HG03280 (cell line): Measurements from ENCODE around the gene TGFA.

ENCODE experiments used
- ATAC-seq: cut with Tn5 transposase; IDR thresholded peaks from one replicate; pipeline ENCODE4 v1.9.1; 2021; ENCODE audit warnings: mild to moderate bottlenecking, moderate library complexity; ENCODE audit not compliant: unreplicated experiment

TGFA gene

DNA sequence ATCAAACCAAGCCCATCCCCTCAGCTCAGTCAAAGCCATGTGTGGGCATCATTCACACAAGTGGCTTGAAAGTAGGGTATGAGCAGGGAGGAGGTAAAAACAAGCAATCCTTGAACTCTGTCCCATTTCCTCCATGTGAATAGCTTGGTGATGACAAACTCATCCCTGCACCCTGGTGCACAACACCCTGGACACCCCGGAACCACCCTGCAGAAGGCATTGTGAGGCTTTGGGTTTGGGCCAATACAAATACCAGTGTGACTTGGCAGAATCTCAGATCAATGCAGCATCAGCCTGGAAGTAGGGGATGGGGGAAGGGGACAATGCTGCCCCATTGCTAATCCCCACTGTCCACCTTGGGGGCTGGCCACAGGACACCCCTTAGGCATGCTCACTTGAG is 28.6 kb downstream of the TGFA start:
- ATAC-seq: no peak

DNA sequence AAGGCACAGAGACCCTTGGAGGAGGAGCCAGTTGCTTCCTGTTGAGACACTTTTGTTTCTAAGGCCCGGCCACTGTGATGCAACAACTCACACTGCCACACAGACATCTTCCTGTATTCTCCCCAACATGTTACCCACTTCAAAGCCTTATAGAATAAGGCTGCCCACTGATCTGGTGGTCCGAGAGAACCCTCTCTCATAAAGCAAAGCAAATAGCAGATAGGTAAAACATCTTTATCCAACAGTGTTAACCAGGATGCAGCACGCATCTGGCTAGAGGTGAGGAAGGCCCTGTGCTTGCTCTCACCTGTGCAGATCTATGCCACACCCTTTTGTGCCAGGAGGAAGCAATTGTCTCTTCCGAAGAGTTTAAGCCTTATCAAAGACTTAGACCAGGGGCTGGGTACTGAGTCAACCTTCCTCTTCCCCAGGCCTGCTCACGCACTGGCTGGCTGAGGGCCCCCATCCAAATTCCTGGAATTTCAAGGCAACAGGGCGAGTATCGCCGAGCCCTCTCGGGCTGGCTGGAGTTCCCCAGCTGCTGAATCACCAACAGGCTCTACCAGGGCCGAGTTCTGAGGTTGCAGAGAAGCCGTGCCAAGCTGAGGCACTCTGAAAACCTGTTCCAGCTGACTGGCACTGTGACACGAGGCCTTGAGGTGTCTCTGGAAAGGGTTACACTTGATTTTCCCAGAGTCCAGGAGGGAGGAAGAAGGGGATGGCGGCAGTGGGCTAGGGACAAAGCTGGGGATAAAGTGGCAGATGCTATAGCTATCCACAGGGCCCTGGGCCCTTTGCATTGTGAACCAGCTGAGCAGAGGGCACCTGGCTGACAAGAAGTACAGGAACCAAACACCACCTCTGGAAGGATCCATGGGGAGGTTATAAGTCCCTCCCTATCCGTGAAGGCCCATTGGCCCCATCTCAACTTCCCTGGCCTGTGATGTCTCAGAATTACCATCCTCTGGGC is 29.3 kb downstream of the TGFA start:
- no peak for ATAC-seq

DNA sequence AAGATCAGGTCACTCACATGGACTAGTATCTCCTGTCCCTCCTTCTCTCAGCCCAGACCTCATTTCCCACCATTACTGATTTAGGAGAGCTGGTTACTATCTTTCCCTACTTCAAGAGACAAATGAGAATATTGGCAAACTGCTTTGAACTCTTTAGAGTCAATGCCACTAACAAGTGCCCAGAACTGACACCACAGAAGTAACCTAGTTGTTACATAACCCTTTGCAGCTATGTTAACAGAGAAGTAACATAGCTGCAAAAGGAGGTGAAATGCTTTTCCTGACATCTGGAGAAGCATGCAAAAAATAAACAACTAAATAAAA is 30.0 kb downstream of the TGFA start:
- ATAC-seq: no peak

DNA sequence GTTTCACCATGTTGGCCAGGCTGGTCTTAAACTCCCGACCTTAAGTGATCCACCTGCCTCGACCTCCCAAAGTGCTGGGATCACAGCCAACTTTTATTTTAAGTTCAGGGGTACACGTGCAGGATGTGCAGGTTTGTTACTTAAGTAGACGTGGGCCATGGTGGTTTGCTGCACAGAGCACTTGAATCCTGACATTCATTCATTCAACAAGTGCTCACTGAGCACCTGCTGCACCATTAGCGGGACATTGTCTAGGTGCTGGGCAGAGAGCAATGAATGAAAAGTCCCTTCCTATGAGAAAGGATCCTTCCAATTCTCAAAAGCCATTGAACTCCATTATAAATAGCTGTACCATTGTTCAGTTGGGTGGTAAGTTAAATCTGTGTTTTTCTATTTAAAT is 31.0 kb downstream of the TGFA start:
- ATAC-seq: no peak

DNA sequence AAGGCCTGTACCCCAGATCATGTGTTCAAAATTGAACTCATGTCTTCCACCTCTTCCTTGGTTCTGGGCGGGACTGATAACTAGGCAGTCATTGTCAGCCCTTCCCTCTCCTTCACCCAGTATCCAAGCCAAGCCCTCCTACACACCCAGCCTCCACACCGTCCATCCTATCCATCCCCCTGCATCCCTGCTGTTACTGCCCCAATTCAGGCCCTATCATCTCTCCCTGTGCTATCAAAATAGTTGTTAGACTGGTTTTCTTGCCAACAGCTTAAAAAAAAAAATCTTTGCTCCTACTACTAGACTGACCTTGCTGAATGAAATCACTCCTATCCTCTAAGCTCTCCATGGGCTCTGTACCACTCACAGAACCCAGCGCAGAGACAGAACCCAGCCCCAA is 32.8 kb downstream of the TGFA start:
- no peak for ATAC-seq

DNA sequence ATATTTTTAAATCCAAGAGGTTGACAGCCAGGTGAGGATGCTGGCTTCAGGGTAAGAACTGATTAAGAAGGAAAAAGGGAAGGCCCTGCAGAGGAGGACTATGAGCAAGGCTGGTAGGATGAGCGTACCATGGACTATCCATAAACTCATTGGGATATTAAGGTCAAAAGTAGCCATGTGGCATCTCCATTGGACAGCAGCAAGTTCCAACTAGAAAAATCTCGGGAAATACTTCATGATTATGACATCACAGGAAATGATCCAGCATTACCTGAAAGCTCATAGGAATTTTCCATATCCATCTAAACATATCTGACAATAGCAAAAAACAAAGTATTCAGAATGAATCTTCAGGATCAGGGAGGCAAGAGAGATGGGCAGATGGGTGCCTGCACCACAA is 34.2 kb downstream of the TGFA start:
- no peak for ATAC-seq

DNA sequence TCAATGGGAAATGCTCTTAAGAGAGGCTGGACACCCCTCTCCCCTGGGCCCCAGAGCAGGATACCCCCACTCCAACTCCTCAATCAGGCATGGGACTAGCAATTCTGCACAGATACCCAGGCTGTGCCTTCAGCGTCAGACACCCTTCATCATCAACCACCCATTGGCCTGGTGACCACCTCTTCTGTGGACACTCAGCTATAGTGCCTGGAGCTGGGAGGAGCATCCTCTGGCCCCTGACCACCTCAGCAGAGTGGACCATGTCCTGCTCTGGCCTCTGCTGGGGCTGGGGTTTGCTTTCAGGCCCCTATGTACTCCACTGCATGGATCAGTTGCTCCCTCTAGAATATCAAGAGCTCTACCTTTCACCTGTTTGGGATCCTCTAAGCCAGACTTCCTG is 35.1 kb downstream of the TGFA start:
- no peak for ATAC-seq

DNA sequence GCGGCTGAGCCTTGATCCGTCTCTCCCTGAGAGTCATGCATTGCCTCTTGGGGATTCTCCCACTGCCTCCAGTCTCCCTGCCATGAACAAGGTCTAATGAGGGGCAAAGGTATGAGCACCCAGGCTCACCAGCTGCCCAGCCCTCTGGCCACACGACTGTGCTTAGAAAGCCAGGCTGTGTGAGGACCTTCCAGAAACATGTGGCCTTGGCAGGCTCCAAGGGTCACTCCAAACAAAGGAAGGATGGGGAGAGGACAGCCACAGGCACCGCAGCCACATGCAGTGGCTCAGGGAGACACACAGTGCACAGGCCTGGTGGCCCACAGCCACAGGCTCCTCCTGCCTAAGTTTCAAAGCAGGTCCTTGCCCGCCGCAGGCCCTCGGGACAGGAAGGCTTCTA is 35.8 kb downstream of the TGFA start:
- ATAC-seq: no peak

DNA sequence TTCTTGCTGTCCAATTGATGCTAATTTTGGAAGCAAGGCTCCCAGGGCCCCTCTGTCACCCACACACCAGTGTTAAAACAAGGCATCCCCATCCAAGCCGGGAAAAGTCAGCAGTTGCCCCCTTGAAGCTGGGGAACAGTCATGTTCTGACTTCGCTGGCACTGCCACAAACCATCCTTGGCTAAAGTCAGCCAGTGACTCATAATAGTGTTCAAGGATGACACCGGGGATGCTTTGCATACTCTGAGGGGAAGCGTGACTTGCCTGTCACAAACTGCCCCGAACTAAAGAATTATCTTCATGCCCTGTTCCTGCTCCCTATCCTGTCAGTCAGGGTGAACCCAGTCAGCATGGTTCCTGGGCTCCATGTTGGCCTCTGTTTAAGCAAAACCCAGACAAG is 37.0 kb downstream of the TGFA start:
- peak; percentile 84 for ATAC-seq

DNA sequence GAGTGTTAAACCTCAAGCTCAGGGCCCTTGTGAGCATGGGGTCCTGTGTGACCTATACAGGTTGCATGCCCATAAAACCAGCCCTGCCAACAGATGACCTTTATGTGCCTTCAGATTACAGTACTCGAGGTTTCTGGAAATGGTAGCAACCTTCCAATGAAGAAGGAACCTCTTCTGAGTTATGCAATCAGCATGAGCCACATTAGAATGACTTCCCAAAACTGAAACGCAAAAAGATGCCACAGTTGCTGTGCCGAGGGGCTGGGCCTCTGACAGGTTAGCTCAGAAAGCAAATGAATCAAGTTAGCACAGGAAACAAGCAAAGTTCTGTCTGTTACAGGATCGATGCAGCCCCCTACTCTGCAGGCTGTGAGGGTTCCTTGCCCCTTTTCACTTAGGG is 37.7 kb downstream of the TGFA start:
- no peak for ATAC-seq

DNA sequence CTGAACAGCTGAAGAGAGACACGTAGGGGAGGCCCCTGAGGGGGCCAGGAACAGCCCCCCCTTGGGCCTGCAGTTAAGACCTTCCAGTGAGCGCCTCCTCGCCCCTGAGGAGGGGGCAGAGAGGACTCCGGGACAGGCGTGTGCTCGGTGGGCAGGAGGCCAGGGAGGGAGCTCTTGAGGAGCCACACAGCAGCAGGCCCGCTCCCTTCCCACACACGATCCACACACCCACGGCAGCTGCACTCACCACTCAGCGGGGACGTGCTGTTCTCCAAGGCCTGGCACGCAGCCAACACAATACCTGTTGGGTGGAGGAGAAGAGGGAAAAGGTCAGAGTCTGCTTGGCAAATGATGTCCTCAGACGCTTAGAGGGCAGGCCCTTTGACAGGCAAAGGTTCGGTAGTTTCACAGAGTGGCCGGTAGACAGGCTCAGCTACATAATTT is 39.0 kb downstream of the TGFA start:
- no peak for ATAC-seq

DNA sequence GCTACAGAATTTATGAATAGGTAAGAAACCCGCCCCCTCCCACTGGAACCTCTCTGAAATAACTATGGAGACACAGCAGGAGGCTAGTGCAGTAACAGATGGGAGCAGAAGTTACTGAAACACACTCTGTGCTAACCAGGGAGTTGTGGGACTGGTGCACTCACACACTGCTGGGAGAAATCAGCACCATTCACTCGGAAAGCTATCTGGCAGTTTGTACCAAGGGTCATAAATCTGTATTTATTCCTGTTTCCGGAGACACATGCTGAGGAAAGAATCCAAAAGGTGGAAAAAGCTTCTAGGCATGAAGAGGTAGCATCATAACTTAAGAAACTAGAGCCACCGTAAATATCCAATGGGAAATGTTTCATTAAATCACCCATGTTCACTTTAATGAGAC is 39.9 kb downstream of the TGFA start:
- ATAC-seq: no peak

DNA sequence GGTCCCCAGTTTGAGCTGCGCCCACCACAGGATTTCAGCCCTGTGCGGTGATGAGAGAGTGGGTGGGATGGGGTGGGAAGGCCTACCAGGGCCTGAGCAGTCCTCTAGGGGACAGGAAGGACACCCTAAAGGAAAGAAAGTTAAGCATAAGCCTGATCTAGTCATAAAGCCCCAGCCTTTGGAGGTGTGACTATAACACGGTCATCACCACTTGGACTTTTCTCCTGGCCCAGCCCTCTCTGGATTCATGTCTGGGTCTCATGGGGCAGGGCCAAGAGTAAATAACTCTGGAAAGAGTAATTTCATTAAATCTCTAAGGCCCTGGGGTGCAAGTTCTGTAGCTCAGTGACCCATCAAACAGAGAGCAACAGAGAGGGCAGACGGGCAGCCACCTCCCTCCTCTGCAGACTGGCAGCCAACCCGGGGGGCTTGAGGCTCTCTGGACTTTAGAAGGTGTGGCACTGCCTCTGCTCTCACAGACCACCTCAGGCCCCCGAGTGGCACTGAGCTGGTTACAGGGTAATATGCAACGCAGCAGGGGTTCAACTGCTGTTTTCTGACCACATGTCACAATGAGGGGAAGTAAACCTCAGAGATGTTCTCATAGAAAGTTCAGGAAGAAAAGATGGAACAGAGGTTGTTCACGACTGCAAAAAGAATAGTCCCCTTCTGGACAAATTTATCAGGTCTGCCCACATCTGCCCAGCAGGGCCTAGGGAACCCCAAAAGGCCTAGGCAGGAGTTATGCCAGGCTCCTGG is 41.5 kb downstream of the TGFA start:
- ATAC-seq: no peak

DNA sequence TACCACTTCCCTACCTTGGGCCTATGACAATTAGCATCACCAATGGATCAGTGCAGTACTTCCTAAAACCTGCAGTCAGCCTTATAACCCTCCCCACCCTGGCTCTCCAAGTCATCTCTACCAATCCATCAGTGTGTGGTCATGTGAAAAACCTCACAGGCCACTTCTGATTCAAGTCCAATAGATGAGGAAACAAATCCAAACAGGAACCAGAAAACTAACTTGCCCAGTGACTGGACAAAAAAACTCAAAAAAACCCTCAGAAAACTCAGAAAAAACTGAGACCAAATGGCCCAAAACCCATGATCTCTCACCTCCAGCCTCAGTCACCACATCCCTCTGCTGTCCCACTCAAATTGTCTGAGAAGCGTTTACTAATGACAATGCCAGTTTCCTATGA is 43.3 kb downstream of the TGFA start:
- ATAC-seq: no peak

DNA sequence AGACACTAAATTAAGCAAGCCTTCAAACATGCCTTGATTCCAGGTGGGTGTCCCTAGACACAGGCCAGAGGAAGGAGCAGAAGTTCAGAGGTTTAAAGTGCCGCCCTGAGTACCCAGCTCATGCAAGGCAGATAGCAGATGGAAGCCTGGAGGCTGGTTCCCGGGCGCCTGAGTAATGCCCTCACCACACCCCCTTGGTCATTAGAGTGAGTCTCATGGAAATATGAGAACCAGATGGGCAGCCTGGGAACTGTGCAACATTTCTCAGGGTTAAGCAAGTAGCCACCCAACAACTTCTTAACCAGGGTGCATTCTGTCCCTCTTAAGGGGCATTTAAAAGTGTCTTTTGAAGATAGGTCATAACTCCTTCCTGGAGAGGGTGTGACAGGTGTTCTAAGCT is 44.1 kb downstream of the TGFA start:
- ATAC-seq: no peak

DNA sequence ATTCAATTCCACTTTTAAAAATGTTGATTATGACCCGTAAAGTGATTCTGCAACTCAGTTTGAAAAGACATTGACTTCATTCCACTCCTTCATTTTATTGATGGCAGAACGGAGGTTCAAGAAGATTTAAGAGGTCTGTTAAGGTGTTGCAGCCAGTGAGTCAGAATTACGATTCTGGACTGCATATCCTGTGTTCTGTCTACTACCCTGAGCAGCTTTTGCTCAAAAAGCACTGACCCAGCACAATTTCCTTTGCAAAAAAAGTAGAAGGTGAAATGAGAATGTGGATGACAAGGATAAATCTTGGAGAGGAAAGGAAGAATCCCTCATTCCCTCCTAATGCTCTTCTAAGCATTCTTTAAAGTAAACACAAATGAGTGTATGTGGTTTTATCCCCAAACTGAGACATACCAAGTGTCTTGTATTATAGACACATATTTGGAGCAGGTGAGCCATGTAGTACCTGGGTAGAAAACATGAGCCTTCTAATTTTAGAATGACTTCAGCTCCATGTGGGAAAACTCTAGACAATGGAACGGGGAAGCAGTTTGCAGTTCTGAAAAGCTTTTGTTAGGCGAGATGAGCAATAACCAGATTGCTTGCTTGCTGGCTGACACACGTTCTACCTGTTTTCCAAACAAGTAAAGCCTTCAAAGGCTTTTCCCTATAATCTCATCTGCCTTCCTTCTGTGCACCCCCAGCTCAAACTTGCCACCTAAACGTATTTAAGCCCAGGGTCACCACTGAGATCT is 44.7 kb downstream of the TGFA start:
- no peak for ATAC-seq

DNA sequence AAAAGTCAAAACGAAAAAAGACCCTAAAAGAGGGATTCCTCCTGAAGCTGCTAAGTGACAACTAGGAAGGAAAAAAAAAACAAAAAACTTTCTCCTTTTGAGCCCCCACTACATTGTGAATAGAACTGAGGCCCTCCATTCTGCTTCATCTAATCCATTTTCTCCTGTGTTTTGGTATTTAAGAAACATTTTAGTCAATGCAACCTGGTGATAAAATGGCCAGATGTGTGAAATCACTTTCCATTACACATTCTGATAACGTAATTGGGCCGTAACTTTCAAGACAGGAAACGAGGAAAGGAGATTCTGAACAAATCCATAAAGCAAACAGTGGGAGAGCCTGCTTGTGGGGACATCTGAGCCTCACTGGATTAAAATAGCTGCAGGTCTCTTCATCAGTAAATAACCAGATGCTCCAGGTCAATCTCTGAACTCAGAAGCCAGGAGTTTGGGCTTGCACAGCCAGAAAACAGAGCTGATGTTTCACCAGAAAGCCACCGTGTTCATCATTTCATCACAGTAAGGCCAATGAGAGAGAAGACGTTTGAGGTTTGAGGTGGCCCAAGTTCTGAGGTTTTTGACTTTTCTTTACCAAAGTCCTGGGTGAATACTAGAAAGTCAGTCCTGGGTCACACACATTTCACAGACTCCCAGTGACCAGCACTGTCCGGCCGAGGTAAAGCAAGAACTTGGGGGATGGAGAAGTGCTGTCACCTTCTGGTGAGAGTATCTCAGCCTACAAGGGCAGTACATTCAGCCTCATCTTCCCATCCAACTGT is 47.8 kb downstream of the TGFA start:
- ATAC-seq: no peak

DNA sequence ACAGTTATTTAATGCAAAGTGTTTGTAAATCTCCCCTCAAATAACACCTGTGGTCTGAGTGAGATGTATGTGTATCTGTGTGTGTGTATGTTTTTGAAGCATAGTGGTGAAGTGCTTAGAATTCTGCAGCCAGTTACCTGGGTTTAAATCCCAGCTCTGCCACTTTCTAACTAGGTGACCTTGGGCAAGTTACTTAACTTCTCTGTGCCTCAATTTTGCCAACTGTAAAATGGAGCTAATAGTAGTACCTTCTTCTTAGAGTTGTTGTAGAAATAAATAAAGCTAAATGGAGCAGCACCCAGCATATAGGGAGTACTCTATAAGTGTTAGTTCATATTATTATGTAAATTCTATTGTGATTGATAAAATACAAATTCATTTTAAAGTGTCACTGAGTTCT is 48.9 kb downstream of the TGFA start:
- no peak for ATAC-seq

DNA sequence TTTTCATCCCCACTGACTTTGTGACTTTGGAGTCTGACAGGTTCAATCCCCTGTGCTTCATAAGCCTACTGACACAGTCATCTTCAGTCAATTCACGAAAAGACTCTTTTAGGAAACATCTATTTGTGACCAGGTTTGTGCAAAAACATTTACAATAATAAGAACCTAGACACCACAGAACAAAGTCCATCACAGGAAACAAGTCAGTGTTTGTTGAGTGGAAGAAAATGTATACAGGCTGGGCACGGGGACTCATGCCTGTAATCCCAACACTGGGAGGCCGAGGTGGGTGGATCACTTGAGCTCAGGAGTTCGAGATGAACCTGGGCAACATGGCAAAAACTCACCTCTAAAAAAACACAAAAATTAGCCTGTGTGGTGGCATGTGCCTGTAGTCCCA is 49.7 kb downstream of the TGFA start:
- no peak for ATAC-seq

DNA sequence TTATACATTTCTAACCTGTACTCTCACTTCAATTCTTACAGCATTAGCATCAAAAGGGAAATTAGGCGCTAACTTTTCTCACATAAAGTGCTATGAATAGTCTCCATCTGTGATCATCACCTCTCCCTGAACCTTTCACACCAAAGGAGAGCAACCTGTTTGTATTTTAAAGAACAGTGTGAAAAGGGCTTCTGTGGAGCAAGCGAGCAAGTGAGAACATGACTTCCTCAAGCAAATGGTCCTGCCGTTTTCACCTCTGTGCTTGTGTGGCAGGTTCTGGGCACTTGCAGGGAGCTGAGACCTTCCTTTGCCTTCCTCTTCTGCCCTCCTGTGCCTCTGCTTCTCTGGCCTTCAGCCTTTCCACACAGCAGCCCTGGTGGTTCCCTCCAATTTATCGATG is 51.9 kb downstream of the TGFA start:
- no peak for ATAC-seq

DNA sequence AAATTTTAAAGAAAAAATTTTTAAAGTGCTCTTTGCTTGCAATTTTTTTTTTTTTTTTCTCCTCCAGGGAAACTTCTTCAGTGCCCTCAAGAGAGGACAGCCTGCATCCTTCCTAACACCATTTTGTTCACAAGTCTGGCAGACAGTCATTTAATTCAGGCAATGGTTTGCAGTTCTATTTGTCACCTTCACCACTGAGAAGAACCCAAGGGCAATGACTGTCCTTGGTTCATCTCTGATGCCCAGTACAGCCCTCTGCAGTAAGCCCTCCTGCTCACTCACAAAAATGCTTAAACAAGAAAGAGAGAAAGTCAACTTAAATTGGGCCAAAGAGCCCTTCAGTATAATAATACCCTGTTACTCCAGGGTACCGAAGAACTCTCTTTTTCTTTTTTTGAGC is 52.4 kb downstream of the TGFA start:
- ATAC-seq: no peak
